Purkinje cell (primary cell): ENCODE measurements around the gene PPP2R5A. TPM values are rescaled to one million over a fixed set of nuclear protein-coding genes. Genes with fewer than 3 reads are reported as not detected.

Experiments used
- polyA plus RNA-seq: library from polyadenylated mRNA; unstranded; fragments of >200 nt; fragmentation: Nextera tagmentation; gene quantifications from 2 replicates; pipeline ENCODE4 v1.2.1, GENCODE V29; 2014

The PPP2R5A gene
- 41.2 and 47.7 TPM in 2 replicates for polyA plus RNA-seq

DNA sequence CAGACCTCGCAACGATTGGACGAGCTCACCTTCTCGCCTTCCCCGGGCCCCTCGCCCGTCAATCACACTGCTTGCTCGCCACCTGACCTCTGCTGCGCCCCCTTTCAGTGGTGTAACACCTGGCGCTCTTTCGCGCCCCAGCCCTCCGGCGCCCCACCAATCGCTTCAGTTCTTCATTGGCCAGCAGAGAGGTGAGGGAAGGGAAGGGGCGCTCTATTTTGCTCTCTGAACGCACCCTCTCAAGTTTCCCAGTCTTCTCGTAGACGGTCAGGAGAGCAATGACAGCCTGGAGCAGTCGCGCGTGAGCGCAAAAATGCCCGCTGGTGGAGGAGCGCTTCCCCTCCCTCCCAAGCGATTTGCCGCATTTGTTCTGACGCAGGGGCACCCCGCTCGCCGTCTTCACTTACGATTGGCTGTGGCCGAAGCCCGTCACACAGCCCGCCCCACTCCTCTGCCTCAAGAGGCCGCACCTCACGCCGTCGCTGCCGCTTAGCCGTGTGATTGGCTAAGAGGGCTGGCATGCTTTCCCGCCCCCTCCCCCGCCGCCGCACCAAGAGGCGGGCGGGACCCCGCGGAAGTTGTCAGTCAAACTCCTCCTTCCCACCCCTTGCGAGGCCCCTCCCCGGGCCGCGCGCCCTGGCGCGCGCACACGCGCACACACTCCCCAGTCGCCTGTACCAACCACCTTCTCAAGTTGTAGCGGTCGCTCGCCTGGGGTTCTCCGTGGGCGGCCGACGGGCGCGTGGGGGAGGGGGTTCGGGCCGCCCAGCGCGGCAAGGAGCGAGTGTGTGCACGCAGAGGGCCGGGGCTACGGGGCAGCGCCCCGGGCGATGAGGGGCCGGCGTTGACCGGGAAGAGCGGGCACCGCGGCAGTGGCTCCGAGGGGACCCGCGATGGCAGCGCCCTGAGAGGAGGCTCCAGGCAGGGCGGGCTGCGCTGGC, at the start of gene PPP2R5A:
Gene PPP2R5A, plus strand, starts transcription at position 667 of the 941 bp plus-strand sequence. CDS start 701 bp downstream, outside the sequence.

Other genes with a start within 250 kb of the PPP2R5A start
- 15.2 and 17.1 TPM in 2 replicates for gene INTS7, start 249.9 kb upstream of the PPP2R5A start, polyA plus RNA-seq
- gene DTL, start 249.7 kb upstream of the PPP2R5A start, polyA plus RNA-seq: not detected in 2 replicates
- gene PACC1, start 129.5 kb downstream of the PPP2R5A start, polyA plus RNA-seq: 20.5 and 22.4 TPM in 2 replicates
- gene NENF, start 147.5 kb downstream of the PPP2R5A start, polyA plus RNA-seq: 50.8 and 89.1 TPM in 2 replicates